IMR-90 (cell line): ENCODE results near the gene NMRAL1. TPM values are rescaled to one million over a fixed set of nuclear protein-coding genes. Genes with fewer than 3 reads are reported as not detected.
A peak's percentile ranks its signal among the peaks of the same experiment; 100 is the strongest.

Experiments used
- ATAC-seq: fragments of 200-7000 bp; cut with Tn5 transposase; 2 replicates; pipeline ENCODE4 v1.9.1; 2020; ENCODE audit warnings: low read depth, mild to moderate bottlenecking, moderate library complexity
- BruUV-seq: library from RNA; stranded (reverse); fragments of 400-500 nt; replicated peaks from 2 replicates; lab custom pipeline; 2021; lab: Mats Ljungman, UMichigan
- CTCF ChIA-PET: fragments of 300-600 bp; formaldehyde crosslinking; extraction: SDS; loops from one replicate; lab custom pipeline; 2021; ENCODE audit warnings: antibody characterized with exemption; lab: Yijun Ruan, JAX
- POLR2A ChIA-PET: fragments of 300-600 bp; sonication (Branson Sonifier 250); formaldehyde crosslinking; loops from one replicate; lab custom pipeline; 2022; ENCODE audit warnings: antibody characterized with exemption; ENCODE audit not compliant: unreplicated experiment; lab: Charles Lee
- DNase-seq: peaks from one replicate; pipeline ENCODE4 v3.0.0; 2013
- H2AFZ ChIP-seq: replicated peaks from 2 replicates; pipeline ENCODE3; 2013; ENCODE audit warnings: low read length, mild to moderate bottlenecking; ENCODE audit not compliant: poor library complexity
- H2AK5ac ChIP-seq: 2 replicates; pipeline ENCODE4 v1.6.1; 2013; ENCODE audit warnings: low read depth, low read length, inconsistent platforms
- H2AK9ac ChIP-seq: replicated peaks from 2 replicates; pipeline ENCODE3; 2013; ENCODE audit warnings: mild to moderate bottlenecking, low read depth, low read length, moderate library complexity; ENCODE audit not compliant: poor library complexity
- H2BK120ac ChIP-seq: 2 replicates; pipeline ENCODE4 v1.6.1; 2013; ENCODE audit warnings: low read depth, low read length, inconsistent platforms
- H2BK15ac ChIP-seq: 3 replicates; pipeline ENCODE4 v1.6.1; 2013; ENCODE audit warnings: low read depth, low read length, inconsistent platforms
- H2BK20ac ChIP-seq: 2 replicates; pipeline ENCODE4 v1.6.1; 2013; ENCODE audit warnings: low read depth, mild to moderate bottlenecking, inconsistent platforms, low read length, moderate library complexity
- H2BK5ac ChIP-seq: 2 replicates; pipeline ENCODE4 v1.6.1; 2013; ENCODE audit warnings: mild to moderate bottlenecking, low read depth, low read length, inconsistent platforms; ENCODE audit not compliant: poor library complexity, severe bottlenecking
- H3K14ac ChIP-seq: replicated peaks from 2 replicates; pipeline ENCODE4 v1.6.1; 2013; ENCODE audit warnings: low read depth, low read length, inconsistent platforms
- H3K18ac ChIP-seq: 2 replicates; pipeline ENCODE4 v1.6.1; 2013; ENCODE audit warnings: low read depth, low read length, control low read depth
- H3K23ac ChIP-seq: 2 replicates; pipeline ENCODE4 v1.6.1; 2013; ENCODE audit warnings: low read depth, low read length, inconsistent platforms
- H3K27ac ChIP-seq: 2 replicates; pipeline ENCODE4 v1.5.1; 2013; ENCODE audit warnings: mild to moderate bottlenecking, control low read depth, low read length; ENCODE audit not compliant: insufficient read depth
- H3K27me3 ChIP-seq: 2 replicates; pipeline ENCODE4 v1.6.1; 2013; ENCODE audit warnings: low read length; ENCODE audit not compliant: control insufficient read depth, insufficient read depth
- H3K36me3 ChIP-seq: 2 replicates; pipeline ENCODE4 v1.6.1; 2013; ENCODE audit warnings: low read length, mixed read lengths; ENCODE audit not compliant: control insufficient read depth, insufficient read depth
- H3K4ac ChIP-seq: 2 replicates; pipeline ENCODE4 v1.6.1; 2013; ENCODE audit warnings: low read depth, low read length, inconsistent platforms
- H3K4me1 ChIP-seq: 2 replicates; pipeline ENCODE4 v1.6.1; 2013; ENCODE audit warnings: low read length, mixed read lengths; ENCODE audit not compliant: control insufficient read depth, insufficient read depth
- H3K4me2 ChIP-seq: 2 replicates; pipeline ENCODE4 v1.6.1; 2013; ENCODE audit warnings: low read depth, mild to moderate bottlenecking, control low read depth, low read length, moderate library complexity
- H3K4me3 ChIP-seq: 2 replicates; pipeline ENCODE4 v1.5.1; 2013; ENCODE audit warnings: low read depth, mild to moderate bottlenecking, control low read depth, low read length, moderate library complexity; ENCODE audit not compliant: insufficient read depth
- H3K56ac ChIP-seq: 2 replicates; pipeline ENCODE4 v1.6.1; 2013; ENCODE audit warnings: low read length, inconsistent platforms; ENCODE audit not compliant: insufficient read depth; ENCODE audit errors: extremely low read depth
- H3K79me1 ChIP-seq, 2 experiments: 2 replicates each; pipeline ENCODE4 v1.6.1; 2013; ENCODE audit warnings: low read length in 2 of 2, inconsistent platforms in 1 of 2, low read depth in 1 of 2
- H3K9ac ChIP-seq: 2 replicates; pipeline ENCODE4 v1.6.1; 2013; ENCODE audit warnings: low read depth, low read length, control low read depth
- H3K9me1 ChIP-seq: 2 replicates; pipeline ENCODE4 v1.6.1; 2013; ENCODE audit warnings: low read length, inconsistent platforms; ENCODE audit not compliant: insufficient read depth
- H3K9me3 ChIP-seq: 2 replicates; pipeline ENCODE4 v1.6.1; 2013; ENCODE audit warnings: low read length; ENCODE audit not compliant: control insufficient read depth, insufficient read depth
- H4K20me1 ChIP-seq: 2 replicates; pipeline ENCODE4 v1.6.1; 2013; ENCODE audit warnings: low read length, inconsistent platforms; ENCODE audit not compliant: insufficient read depth
- H4K5ac ChIP-seq: 2 replicates; pipeline ENCODE4 v1.6.1; 2013; ENCODE audit warnings: mild to moderate bottlenecking, low read depth, low read length, control low read depth
- H4K8ac ChIP-seq, 2 experiments: 2 replicates each; pipeline ENCODE4 v1.6.1; 2013; ENCODE audit warnings: low read depth in 2 of 2, low read length in 2 of 2, control low read depth in 1 of 2, inconsistent platforms in 1 of 2
- H4K91ac ChIP-seq: 2 replicates; pipeline ENCODE4 v1.6.1; 2013; ENCODE audit warnings: low read depth, low read length, inconsistent platforms; ENCODE audit not compliant: insufficient read depth
- BHLHE40 ChIP-seq: fragments of 150-350 bp; IDR thresholded peaks from 2 replicates; pipeline ENCODE4 v1.6.1; 2016; ENCODE audit warnings: mild to moderate bottlenecking, low read depth, low read length
- CHD1 ChIP-seq: IDR thresholded peaks from 2 replicates; pipeline ENCODE4 v1.6.1; 2012; ENCODE audit warnings: low read depth, low read length, improper control_type of control experiment
- FOS ChIP-seq: fragments of 150-350 bp; IDR thresholded peaks from 2 replicates; pipeline ENCODE4 v1.6.1; 2016; ENCODE audit warnings: low read depth, low read length
- MAFK ChIP-seq: IDR thresholded peaks from 2 replicates; pipeline ENCODE4 v1.6.1; 2012; ENCODE audit warnings: low read depth, low read length, improper control_type of control experiment
- MAZ ChIP-seq: IDR thresholded peaks from 2 replicates; pipeline ENCODE4 v1.6.1; 2012; ENCODE audit warnings: low read depth, mild to moderate bottlenecking, low read length, improper control_type of control experiment, moderate library complexity, borderline replicate concordance
- MXI1 ChIP-seq: IDR thresholded peaks from 2 replicates; pipeline ENCODE4 v1.6.1; 2012; ENCODE audit warnings: low read depth, mild to moderate bottlenecking, low read length, moderate library complexity, borderline replicate concordance
- POLR2A ChIP-seq: IDR thresholded peaks from 2 replicates; pipeline ENCODE4 v1.6.1; 2012; ENCODE audit warnings: mild to moderate bottlenecking, low read depth, low read length
- RAD21 ChIP-seq: IDR thresholded peaks from 2 replicates; pipeline ENCODE4 v1.6.1; 2012; ENCODE audit warnings: low read length, improper control_type of control experiment
- RCOR1 ChIP-seq: IDR thresholded peaks from 2 replicates; pipeline ENCODE4 v1.6.1; 2012; ENCODE audit warnings: mild to moderate bottlenecking, low read length, improper control_type of control experiment; ENCODE audit not compliant: insufficient replicate concordance
- WGBS, 2 experiments: methylation state at CpG; one replicate each; pipeline versions ENCODE4 v1.1.5 to v1.1.7; 2013; ENCODE audit warnings: missing lambda C conversion rate in 2 of 2; ENCODE audit not compliant: insufficient read length in 1 of 2; ENCODE audit errors: extremely low coverage in 2 of 2; 5-methylcytosine and 5-hydroxymethylcytosine counted together
- dilution Hi-C: fragments of 300-500 bp; cut with HindIII; formaldehyde crosslinking; loops from one replicate; pipeline ENCODE4 v1.14.3; 2018; ENCODE audit warnings: low sequenced_read_pairs; ENCODE audit not compliant: unreplicated experiment
- in situ Hi-C: fragments of 300-500 bp; cut with MboI; formaldehyde crosslinking; loops from 3 replicates; pipeline ENCODE4 v1.14.3; 2019; ENCODE audit warnings: low sequenced_read_pairs, inconsistent platforms, mixed read lengths
- intact Hi-C: fragments of 100-400 bp; cut with micrococcal nuclease; formaldehyde crosslinking; loops from 2 replicates; pipeline ENCODE4 v1.10.0; 2022
- polyA plus RNA-seq, 3 experiments: library from polyadenylated mRNA; depleted of rRNA; stranded (reverse); fragments of >200 nt; gene quantifications; 2 replicates each; pipeline ENCODE4 v1.2.3, GENCODE V29; 2012; ENCODE audit warnings: low replicate concordance in 1 of 3
- total RNA-seq: library from RNA; depleted of rRNA; stranded (reverse); fragments of >200 nt; gene quantifications from 2 replicates; pipeline ENCODE4 v1.2.3, GENCODE V29; 2012
- TF ChIP-seq, protein P1 (sequence below): conservative IDR thresholded peaks from 2 replicates; pipeline ENCODE4 v1.5.1; 2012; ENCODE audit warnings: mild to moderate bottlenecking, low read depth, low read length, improper control_type of control experiment
- TF ChIP-seq, protein P2 (sequence below): fragments of 150-350 bp; IDR thresholded peaks from 2 replicates; pipeline ENCODE4 v1.6.1; 2016; ENCODE audit warnings: low read depth, mild to moderate bottlenecking, low read length, moderate library complexity, borderline replicate concordance

Gene NMRAL1
- total and polyA plus RNA-seq, 2 of the 4 experiments (the other 2 are of a cell fraction): 48.6 to 67.6 TPM

DNA sequence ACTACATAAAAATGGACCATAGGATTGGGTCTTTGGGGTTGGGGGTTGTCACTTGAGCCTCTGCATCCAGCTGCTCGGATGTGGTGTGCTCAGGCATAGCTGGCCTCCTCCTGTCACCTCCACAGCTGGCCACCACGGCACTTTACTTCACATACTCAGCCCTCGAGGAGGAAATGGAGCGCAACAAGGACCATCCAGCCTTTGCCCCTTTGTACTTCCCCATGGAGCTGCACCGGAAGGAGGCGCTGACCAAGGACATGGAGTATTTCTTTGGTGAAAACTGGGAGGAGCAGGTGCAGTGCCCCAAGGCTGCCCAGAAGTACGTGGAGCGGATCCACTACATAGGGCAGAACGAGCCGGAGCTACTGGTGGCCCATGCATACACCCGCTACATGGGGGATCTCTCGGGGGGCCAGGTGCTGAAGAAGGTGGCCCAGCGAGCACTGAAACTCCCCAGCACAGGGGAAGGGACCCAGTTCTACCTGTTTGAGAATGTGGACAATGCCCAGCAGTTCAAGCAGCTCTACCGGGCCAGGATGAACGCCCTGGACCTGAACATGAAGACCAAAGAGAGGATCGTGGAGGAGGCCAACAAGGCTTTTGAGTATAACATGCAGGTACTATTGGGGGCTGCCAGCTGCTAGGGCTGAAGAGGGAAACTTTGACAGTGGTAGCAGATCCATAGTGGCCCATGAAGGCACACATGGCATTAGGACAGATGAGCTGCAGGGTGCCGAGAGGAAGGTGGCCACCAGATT, 33.3 kb upstream of the NMRAL1 start:
- dilution Hi-C loops: no loop called here
- Histone ChIP-seq H3K9me1 (peaks cover 4% of the 10 kb centered on the region; the same call in 1 of the 2 replicates), H2AK5ac (no peak overlapping the region), H4K5ac (no peak overlapping the region), H3K9me3 (no peaks in the 10 kb centered on the region), H3K18ac (no peak overlapping the region), H3K36me3 (peaks cover 51% of the 10 kb centered on the region), H2BK120ac (no peak overlapping the region), H4K91ac (no peak overlapping the region), H2BK5ac (no peak overlapping the region), H2AFZ (peak overlapping the region; percentile 13), H3K4me2 (no peak overlapping the region), H2BK15ac (no peak overlapping the region), H3K4me3 (no peak overlapping the region), H3K27me3 (no peaks in the 10 kb centered on the region), H3K56ac (no peak overlapping the region; the same call in 1 of the 2 replicates), H3K23ac (no peak overlapping the region), H3K4me1 (peaks cover 2% of the 10 kb centered on the region), H3K14ac (no peak overlapping the region), H4K20me1 (peaks cover 11% of the 10 kb centered on the region), H2BK20ac (no peak overlapping the region), H3K9ac (no peak overlapping the region), H4K8ac (no peak overlapping the region), H2AK9ac (no peak overlapping the region), H3K79me1 (peaks cover 0 to 59% of the 10 kb centered on the region in 2 experiments), H3K27ac (no peak overlapping the region), H3K4ac (no peak overlapping the region)
- ATAC-seq (no peak), DNase-seq (no peak)
- TF ChIP-seq, protein P1, sequence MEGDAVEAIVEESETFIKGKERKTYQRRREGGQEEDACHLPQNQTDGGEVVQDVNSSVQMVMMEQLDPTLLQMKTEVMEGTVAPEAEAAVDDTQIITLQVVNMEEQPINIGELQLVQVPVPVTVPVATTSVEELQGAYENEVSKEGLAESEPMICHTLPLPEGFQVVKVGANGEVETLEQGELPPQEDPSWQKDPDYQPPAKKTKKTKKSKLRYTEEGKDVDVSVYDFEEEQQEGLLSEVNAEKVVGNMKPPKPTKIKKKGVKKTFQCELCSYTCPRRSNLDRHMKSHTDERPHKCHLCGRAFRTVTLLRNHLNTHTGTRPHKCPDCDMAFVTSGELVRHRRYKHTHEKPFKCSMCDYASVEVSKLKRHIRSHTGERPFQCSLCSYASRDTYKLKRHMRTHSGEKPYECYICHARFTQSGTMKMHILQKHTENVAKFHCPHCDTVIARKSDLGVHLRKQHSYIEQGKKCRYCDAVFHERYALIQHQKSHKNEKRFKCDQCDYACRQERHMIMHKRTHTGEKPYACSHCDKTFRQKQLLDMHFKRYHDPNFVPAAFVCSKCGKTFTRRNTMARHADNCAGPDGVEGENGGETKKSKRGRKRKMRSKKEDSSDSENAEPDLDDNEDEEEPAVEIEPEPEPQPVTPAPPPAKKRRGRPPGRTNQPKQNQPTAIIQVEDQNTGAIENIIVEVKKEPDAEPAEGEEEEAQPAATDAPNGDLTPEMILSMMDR: no peak
- no peak for TF ChIP-seq POLR2A
- TF ChIP-seq CHD1: no peak
- TF ChIP-seq MAZ: no peak
- no peak for TF ChIP-seq RCOR1
- no peak for TF ChIP-seq FOS
- no peak for TF ChIP-seq MAFK
- TF ChIP-seq, protein P2, sequence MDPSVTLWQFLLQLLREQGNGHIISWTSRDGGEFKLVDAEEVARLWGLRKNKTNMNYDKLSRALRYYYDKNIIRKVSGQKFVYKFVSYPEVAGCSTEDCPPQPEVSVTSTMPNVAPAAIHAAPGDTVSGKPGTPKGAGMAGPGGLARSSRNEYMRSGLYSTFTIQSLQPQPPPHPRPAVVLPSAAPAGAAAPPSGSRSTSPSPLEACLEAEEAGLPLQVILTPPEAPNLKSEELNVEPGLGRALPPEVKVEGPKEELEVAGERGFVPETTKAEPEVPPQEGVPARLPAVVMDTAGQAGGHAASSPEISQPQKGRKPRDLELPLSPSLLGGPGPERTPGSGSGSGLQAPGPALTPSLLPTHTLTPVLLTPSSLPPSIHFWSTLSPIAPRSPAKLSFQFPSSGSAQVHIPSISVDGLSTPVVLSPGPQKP: no peak
- no peak for TF ChIP-seq RAD21
- TF ChIP-seq MXI1: no peak
- TF ChIP-seq BHLHE40: no peak
- in situ Hi-C loops: loop anchor here (25.0 kb wide), 1 partner anchor 455 kb away; the partner anchor contains the start of gene SEC14L5
- CTCF ChIA-PET: interaction anchor here (2.4 kb wide), 1 partner anchor 41 kb away, joined by 7 read pairs; no protein-coding TSS in a partner anchor
- BruUV-seq: no TSS peak
- intact Hi-C loops: loop anchor here (2.0 kb wide), 1 partner anchor 41 kb away; no protein-coding TSS in a partner anchor
- POLR2A ChIA-PET: no interaction called here
- 95% methylated on average over 8 of the region's 17 CpGs; no CpG with 5 or more reads in 1 of the 2 experiments for WGBS, 2 experiments
